Body of pancreas (tissue), 4 donors: ENCODE results near the gene HEXA.

Experiments used
- CTCF ChIP-seq, 7 experiments: fragments of 450-650 bp in 4 of 7; fragments of 200-600 bp in 3 of 7; sonication (generic) in 3 of 7; IDR thresholded peaks; one replicate each; pipeline ENCODE4 v1.5.1; 2016 to 2019; ENCODE audit warnings: antibody characterized with exemption in 7 of 7
- POLR2A ChIP-seq, 3 donors: fragments of 450-650 bp; IDR thresholded peaks; one replicate each; pipeline ENCODE4 v1.6.1; 2016; ENCODE audit warnings: antibody characterized with exemption in 3 of 3, mild to moderate bottlenecking in 2 of 3

GRCh38 chr15:72358121-72358520, 17.7 kb downstream of the HEXA start:
- TF ChIP-seq CTCF (IDR thresholded peaks at IDR 0.05) (no peak), POLR2A (IDR thresholded peaks at IDR 0.05) (no peak)
